T-helper 17 cell (primary cell): Measurements from ENCODE around the gene SND1. TPM values are rescaled to one million over a fixed set of nuclear protein-coding genes. Genes with fewer than 3 reads are reported as not detected.

ENCODE experiments used
- ATAC-seq: fragments of 150-1000 bp; cut with Tn5 transposase; 2 replicates; pipeline ENCODE4 v1.10.0; 2021; ENCODE audit warnings: mild to moderate bottlenecking, moderate library complexity
- DNase-seq, 3 donors: peaks; one replicate each; pipeline versions ENCODE4 v3.0.0 to v3.0.0-alpha.2; 2020 to 2021
- H3K9me3 ChIP-seq: one replicate; pipeline ENCODE4 v1.7.0; 2013; ENCODE audit warnings: low read length, mild to moderate bottlenecking; ENCODE audit not compliant: control insufficient read depth, poor library complexity, severe bottlenecking
- H3K27ac Mint-ChIP-seq: one replicate; pipeline ENCODE4 v1.8.0; 2022; ENCODE audit warnings: mild to moderate bottlenecking, moderate library complexity, mixed read lengths
- H3K27me3 Mint-ChIP-seq: one replicate; pipeline ENCODE4 v1.8.0; 2022; ENCODE audit warnings: mixed read lengths
- H3K36me3 Mint-ChIP-seq: one replicate; pipeline ENCODE4 v1.8.0; 2022; ENCODE audit warnings: low read depth, mixed read lengths
- H3K4me1 Mint-ChIP-seq: one replicate; pipeline ENCODE4 v1.8.0; 2022; ENCODE audit warnings: mild to moderate bottlenecking, mixed read lengths
- H3K4me3 Mint-ChIP-seq: one replicate; pipeline ENCODE4 v1.8.0; 2022; ENCODE audit warnings: mild to moderate bottlenecking, moderate library complexity, mixed read lengths
- total RNA-seq, 4 donors: library from RNA in 2 of 4; stranded (reverse) in 2 of 4; gene quantifications; one replicate each; pipeline ENCODE4 v1.2.3 and lab custom pipeline; 2022 to 2026

SND1 gene
- total RNA-seq, 2 donors from 2014 or later, result 201 to 208 TPM

GRCh38 chr7:128136215-128136597 lies 484.2 kb downstream of the SND1 start:
- ATAC-seq, result no peak
- no peak overlapping the region for H3K27ac Mint-ChIP-seq
- no peaks in the 10 kb centered on the region for H3K9me3 ChIP-seq
- peaks cover 12% of the 10 kb centered on the region for H3K4me1 Mint-ChIP-seq
- no peak for DNase-seq
- H3K36me3 Mint-ChIP-seq, result peaks cover 4% of the 10 kb centered on the region
- H3K27me3 Mint-ChIP-seq, result peaks cover 43% of the 10 kb centered on the region
- H3K4me3 Mint-ChIP-seq, result peak overlapping the region; percentile 85

DNA sequence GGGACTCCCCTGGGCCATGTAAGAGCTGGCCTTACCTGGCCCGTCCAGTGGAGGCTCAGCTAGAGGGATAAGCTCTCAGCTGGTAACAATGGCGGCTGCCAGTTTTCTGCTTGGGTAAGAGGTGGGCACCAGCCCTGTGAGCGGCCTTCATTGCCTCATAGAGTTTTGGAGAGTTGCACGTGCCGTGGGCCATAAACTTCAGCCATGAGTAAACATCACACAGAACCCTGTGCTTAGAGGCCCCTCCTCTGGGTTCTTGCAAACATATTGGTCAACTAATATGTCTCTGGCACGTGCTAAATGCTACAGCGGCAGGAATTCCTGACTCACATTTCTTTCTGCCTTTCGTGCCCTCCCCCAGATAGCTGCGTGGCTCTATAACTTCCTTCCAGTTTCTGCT lies 485.2 kb downstream of the SND1 start:
- peaks cover 2% of the 10 kb centered on the region for H3K36me3 Mint-ChIP-seq
- ATAC-seq (no peak), DNase-seq (no peak)
- H3K27me3 Mint-ChIP-seq, result peaks cover 48% of the 10 kb centered on the region
- H3K9me3 ChIP-seq, result no peaks in the 10 kb centered on the region
- H3K27ac Mint-ChIP-seq, result no peak overlapping the region
- H3K4me1 Mint-ChIP-seq, result peaks cover 12% of the 10 kb centered on the region
- H3K4me3 Mint-ChIP-seq, result peak overlapping the region; percentile 61

GRCh38 chr7:128139406-128139805 lies 487.4 kb downstream of the SND1 start:
- no peak for DNase-seq
- Mint-ChIP-seq H3K27ac (no peak overlapping the region), H3K4me3 (no peak overlapping the region), H3K36me3 (peaks cover 2% of the 10 kb centered on the region), H3K4me1 (peaks cover 7% of the 10 kb centered on the region), H3K27me3 (peaks cover 38% of the 10 kb centered on the region)
- ATAC-seq, result no peak
- no peaks in the 10 kb centered on the region for H3K9me3 ChIP-seq

- no peaks in the 10 kb centered on the region for H3K9me3 ChIP-seq
- DNase-seq, result no peak
- H3K27me3 Mint-ChIP-seq, result peaks cover 37% of the 10 kb centered on the region
- no peaks in the 10 kb centered on the region for H3K4me1 Mint-ChIP-seq
- no peaks in the 10 kb centered on the region for H3K36me3 Mint-ChIP-seq
- no peak for ATAC-seq
- no peak overlapping the region for H3K27ac Mint-ChIP-seq
- no peak overlapping the region for H3K4me3 Mint-ChIP-seq
Observed at GRCh38 chr7:128141683-128142195, 489.7 kb downstream of the SND1 start.

Other genes with a start within 250 kb of the SND1 start
- gene GCC1, start 66.6 kb upstream of the SND1 start, total RNA-seq, result 10 to 100 TPM; 27.4 to 33.6 TPM
- 100 to 1,000 TPM in 1 of 2 donors, 10 to 100 TPM in 1; 95.5 to 105 TPM for gene ARF5, start 63.8 kb upstream of the SND1 start, total RNA-seq
- gene FSCN3, start 58.5 kb upstream of the SND1 start, total RNA-seq, result 1 to 10 TPM; 2.5 to 3.4 TPM
- not detected for gene PAX4, start 34.1 kb upstream of the SND1 start, total RNA-seq